SU-DHL-6 (cell line): Measurements from ENCODE around the gene OR6C65.

Experiments used
- H2AFZ ChIP-seq: fragments of 200-600 bp; sonication (generic); 2 replicates; pipeline ENCODE4 v1.6.1; 2014; ENCODE audit warnings: low read depth, mild to moderate bottlenecking, moderate library complexity, mixed read lengths, antibody characterized with exemption, low read length; ENCODE audit not compliant: severe bottlenecking
- H3F3A ChIP-seq: fragments of 200-600 bp; shearing (Covaris generic); 2 replicates; pipeline ENCODE4 v1.6.0; 2016; ENCODE audit warnings: antibody characterized with exemption, mild to moderate bottlenecking; ENCODE audit not compliant: insufficient read depth
- H3K27ac ChIP-seq: fragments of 200-600 bp; sonication (generic); 2 replicates; pipeline ENCODE4 v1.5.1; 2016; ENCODE audit warnings: low read depth, mild to moderate bottlenecking, low read length, moderate library complexity, mixed read lengths
- H3K27me3 ChIP-seq: fragments of 200-600 bp; sonication (generic), shearing (Covaris generic); 2 replicates; pipeline ENCODE4 v1.6.0; 2014; ENCODE audit warnings: mild to moderate bottlenecking, low read length
- H3K36me3 ChIP-seq: fragments of 200-600 bp; sonication (generic); 2 replicates; pipeline ENCODE4 v1.6.1; 2014; ENCODE audit warnings: mild to moderate bottlenecking, low read length, mixed read lengths
- H3K4me2 ChIP-seq: fragments of 300-600, 200-600 bp; shearing (Covaris generic), sonication (generic); 2 replicates; pipeline ENCODE4 v1.6.0; 2014; ENCODE audit warnings: low read length, low read depth, mild to moderate bottlenecking; ENCODE audit not compliant: poor library complexity, severe bottlenecking
- H3K4me3 ChIP-seq: fragments of 200-600 bp; sonication (generic); 2 replicates; pipeline ENCODE4 v1.5.1; 2014; ENCODE audit warnings: antibody characterized with exemption, low read length, mild to moderate bottlenecking, mixed read lengths; ENCODE audit not compliant: insufficient read depth, poor library complexity, severe bottlenecking
- H3K79me2 ChIP-seq: fragments of 200-600 bp; sonication (generic); 2 replicates; pipeline ENCODE4 v1.6.1; 2014; ENCODE audit warnings: mild to moderate bottlenecking, low read length, moderate library complexity; ENCODE audit not compliant: insufficient read depth
- H3K9ac ChIP-seq: fragments of 200-600 bp; sonication (generic); 2 replicates; pipeline ENCODE4 v1.7.0; 2014; ENCODE audit warnings: mild to moderate bottlenecking, low read length
- H3K9me2 ChIP-seq: fragments of 200-600 bp; sonication (generic); replicated peaks from 2 replicates; pipeline ENCODE4 v1.6.1; 2014; ENCODE audit warnings: low read length; ENCODE audit not compliant: insufficient read depth
- H3K9me3 ChIP-seq: fragments of 200-600 bp; sonication (generic); 2 replicates; pipeline ENCODE4 v1.6.1; 2014; ENCODE audit warnings: low read length, mixed read lengths; ENCODE audit not compliant: insufficient read depth
- H4K20me1 ChIP-seq: fragments of 200-600 bp; sonication (generic); 2 replicates; pipeline ENCODE4 v1.6.1; 2014; ENCODE audit warnings: low read depth, mild to moderate bottlenecking, antibody characterized with exemption, low read length, moderate library complexity, mixed read lengths
- EZH2phosphoT487 ChIP-seq: fragments of 200-600 bp; sonication (generic), shearing (Covaris generic); conservative IDR thresholded peaks from 2 replicates; pipeline ENCODE4 v1.6.1; 2018; ENCODE audit warnings: mild to moderate bottlenecking, antibody characterized with exemption, low read length, moderate library complexity, mixed read lengths
- TF ChIP-seq, protein P1 (sequence below): fragments of 200-600 bp; sonication (generic); IDR thresholded peaks from one replicate; pipeline ENCODE4 v1.5.1; 2017; ENCODE audit warnings: antibody characterized with exemption, mild to moderate bottlenecking, low read length, moderate library complexity; ENCODE audit not compliant: insufficient read depth, poor library complexity, severe bottlenecking

Gene OR6C65

DNA sequence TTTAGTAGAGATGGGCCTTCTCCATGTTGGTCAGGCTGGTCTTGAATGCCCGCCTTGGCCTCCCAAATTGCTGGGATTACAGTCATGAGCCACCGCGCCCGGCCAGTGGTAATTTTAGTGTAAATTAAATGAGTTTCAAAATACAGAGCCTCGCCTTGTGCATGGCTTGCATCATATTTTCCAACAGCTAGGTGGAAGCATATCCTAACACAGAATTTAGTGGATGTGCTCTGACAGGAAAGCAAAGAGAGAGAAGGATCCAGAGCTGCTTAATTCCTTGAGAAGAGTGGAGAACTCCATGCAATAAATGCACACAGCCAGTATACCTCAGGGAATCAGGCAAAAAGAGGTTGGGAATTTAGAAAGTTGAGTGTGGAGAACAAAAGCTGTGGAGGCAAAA, 46.0 kb downstream of the OR6C65 start:
- no peaks in the 10 kb centered on the region for H3K9me3 ChIP-seq
- no peaks in the 10 kb centered on the region for H3K27me3 ChIP-seq
- no peak overlapping the region for H2AFZ ChIP-seq
- H3K4me2 ChIP-seq = no peak overlapping the region
- TF ChIP-seq, protein P1, sequence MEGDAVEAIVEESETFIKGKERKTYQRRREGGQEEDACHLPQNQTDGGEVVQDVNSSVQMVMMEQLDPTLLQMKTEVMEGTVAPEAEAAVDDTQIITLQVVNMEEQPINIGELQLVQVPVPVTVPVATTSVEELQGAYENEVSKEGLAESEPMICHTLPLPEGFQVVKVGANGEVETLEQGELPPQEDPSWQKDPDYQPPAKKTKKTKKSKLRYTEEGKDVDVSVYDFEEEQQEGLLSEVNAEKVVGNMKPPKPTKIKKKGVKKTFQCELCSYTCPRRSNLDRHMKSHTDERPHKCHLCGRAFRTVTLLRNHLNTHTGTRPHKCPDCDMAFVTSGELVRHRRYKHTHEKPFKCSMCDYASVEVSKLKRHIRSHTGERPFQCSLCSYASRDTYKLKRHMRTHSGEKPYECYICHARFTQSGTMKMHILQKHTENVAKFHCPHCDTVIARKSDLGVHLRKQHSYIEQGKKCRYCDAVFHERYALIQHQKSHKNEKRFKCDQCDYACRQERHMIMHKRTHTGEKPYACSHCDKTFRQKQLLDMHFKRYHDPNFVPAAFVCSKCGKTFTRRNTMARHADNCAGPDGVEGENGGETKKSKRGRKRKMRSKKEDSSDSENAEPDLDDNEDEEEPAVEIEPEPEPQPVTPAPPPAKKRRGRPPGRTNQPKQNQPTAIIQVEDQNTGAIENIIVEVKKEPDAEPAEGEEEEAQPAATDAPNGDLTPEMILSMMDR = no peak
- no peak for TF ChIP-seq EZH2phosphoT487
- no peak overlapping the region for H3K27ac ChIP-seq
- no peaks in the 10 kb centered on the region for H4K20me1 ChIP-seq
- H3K4me3 ChIP-seq = no peak overlapping the region
- no peaks in the 10 kb centered on the region for H3K9me2 ChIP-seq
- H3F3A ChIP-seq = no peaks in the 10 kb centered on the region
- no peaks in the 10 kb centered on the region for H3K36me3 ChIP-seq
- H3K9ac ChIP-seq = no peak overlapping the region
- H3K79me2 ChIP-seq = no peaks in the 10 kb centered on the region

DNA sequence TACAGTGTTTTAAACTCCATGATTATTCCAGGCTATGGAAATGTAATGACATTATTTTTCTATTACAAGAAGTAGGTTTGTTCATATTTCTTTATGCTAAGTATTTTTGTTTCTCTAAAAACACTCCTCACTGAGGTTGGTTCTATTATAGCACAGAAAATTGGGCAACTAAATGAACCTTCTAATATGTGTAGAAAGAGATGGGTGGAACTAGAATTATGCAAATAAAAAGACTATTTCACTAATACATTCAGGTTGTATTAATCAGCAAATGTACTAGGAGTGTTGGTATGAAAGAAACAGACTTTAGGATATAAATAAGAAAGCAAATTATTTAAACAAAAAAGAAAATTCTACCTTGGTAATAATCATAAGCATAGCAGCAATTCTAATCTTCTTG, 48.5 kb downstream of the OR6C65 start:
- H4K20me1 ChIP-seq = no peaks in the 10 kb centered on the region

More for the DNA sequence above, 48.5 kb downstream of the OR6C65 start:
- Histone ChIP-seq H3K9me3 (no peaks in the 10 kb centered on the region), H3K9ac (no peak overlapping the region), H3F3A (no peaks in the 10 kb centered on the region), H3K4me3 (no peak overlapping the region), H3K27me3 (no peaks in the 10 kb centered on the region), H3K36me3 (no peaks in the 10 kb centered on the region), H3K27ac (no peak overlapping the region), H2AFZ (no peak overlapping the region), H3K9me2 (no peaks in the 10 kb centered on the region), H3K79me2 (no peaks in the 10 kb centered on the region), H3K4me2 (no peak overlapping the region)
- TF ChIP-seq, protein P1 = no peak
- TF ChIP-seq EZH2phosphoT487 = no peak
